Natural killer cell (primary cell): Measurements from ENCODE around the gene TNRC6A. TPM values are rescaled to one million over a fixed set of nuclear protein-coding genes. Genes with fewer than 3 reads are reported as not detected.

Source experiments
- ATAC-seq, 3 donors: fragments of 150-1000 bp in 2 of 3; fragments of 200-7000 bp in 1 of 3; cut with Tn5 transposase; 1 replicate in 1 of 3; 2 replicates in 2 of 3; pipeline ENCODE4 v1.10.0; 2021; ENCODE audit warnings: mild to moderate bottlenecking in 2 of 3, moderate library complexity in 2 of 3
- DNase-seq, 2 donors: peaks; one replicate each; pipeline versions ENCODE4 v3.0.0 to v3.0.0-alpha.2; 2013 to 2021; ENCODE audit warnings: mixed read lengths in 1 of 2
- H3K27ac ChIP-seq: one replicate; pipeline ENCODE4 v1.5.1; 2013; ENCODE audit warnings: mild to moderate bottlenecking, low read length
- H3K27me3 ChIP-seq: one replicate; pipeline ENCODE4 v1.6.1; 2013; ENCODE audit warnings: low read length; ENCODE audit not compliant: control insufficient read depth, insufficient read depth
- H3K36me3 ChIP-seq: one replicate; pipeline ENCODE4 v1.6.1; 2013; ENCODE audit warnings: low read length; ENCODE audit not compliant: control insufficient read depth, insufficient read depth
- H3K4me1 ChIP-seq: one replicate; pipeline ENCODE4 v1.6.1; 2013; ENCODE audit warnings: low read length; ENCODE audit not compliant: control insufficient read depth, insufficient read depth
- H3K4me3 ChIP-seq: one replicate; pipeline ENCODE4 v1.5.1; 2013; ENCODE audit warnings: low read length
- H3K9me3 ChIP-seq: one replicate; pipeline ENCODE4 v1.6.1; 2013; ENCODE audit warnings: low read length; ENCODE audit not compliant: control insufficient read depth, insufficient read depth
- H3K27ac Mint-ChIP-seq, 2 donors: one replicate each; pipeline ENCODE4 v1.8.0; 2022; ENCODE audit warnings: mild to moderate bottlenecking in 2 of 2, mixed read lengths in 2 of 2, moderate library complexity in 1 of 2
- H3K27me3 Mint-ChIP-seq, 2 donors: one replicate each; pipeline ENCODE4 v1.8.0; 2022; ENCODE audit warnings: low read depth in 2 of 2, mixed read lengths in 2 of 2
- H3K36me3 Mint-ChIP-seq: one replicate; pipeline ENCODE4 v1.8.0; 2022; ENCODE audit warnings: mixed read lengths
- H3K4me1 Mint-ChIP-seq, 2 donors: one replicate each; pipeline ENCODE4 v1.8.0; 2022; ENCODE audit warnings: mixed read lengths in 2 of 2
- H3K4me3 Mint-ChIP-seq: one replicate; pipeline ENCODE4 v1.8.0; 2022; ENCODE audit warnings: mild to moderate bottlenecking, moderate library complexity, mixed read lengths
- H3K9me3 Mint-ChIP-seq, 2 donors: one replicate each; pipeline ENCODE4 v1.8.0; 2022; ENCODE audit warnings: mixed read lengths in 2 of 2
- WGBS: methylation state at CpG from one replicate; pipeline ENCODE4 v1.1.7; 2013; ENCODE audit warnings: missing lambda C conversion rate; ENCODE audit not compliant: insufficient coverage; 5-methylcytosine and 5-hydroxymethylcytosine counted together
- intact Hi-C: fragments of 100-400 bp; cut with micrococcal nuclease; formaldehyde crosslinking; loops from one replicate; pipeline ENCODE4 v1.14.2; 2022
- total RNA-seq, 4 donors: library from RNA; stranded (reverse); fragments of 120-200 nt in 1 of 4; gene quantifications; one replicate each; pipeline versions ENCODE4 v1.2.3 to v1.2.4, GENCODE V29; 2013 to 2022
- TF ChIP-seq, protein P1 (sequence below): fragments of 200-600 bp; IDR thresholded peaks from one replicate; pipeline ENCODE4 v1.8.0; 2022; ENCODE audit warnings: antibody characterized with exemption

Gene TNRC6A
- total RNA-seq, 3 donors from 2014 or later (not counting 1 experiment from before 2014, with no cell fraction given), result 53.9 to 68.5 (median 66.3) TPM

DNA sequence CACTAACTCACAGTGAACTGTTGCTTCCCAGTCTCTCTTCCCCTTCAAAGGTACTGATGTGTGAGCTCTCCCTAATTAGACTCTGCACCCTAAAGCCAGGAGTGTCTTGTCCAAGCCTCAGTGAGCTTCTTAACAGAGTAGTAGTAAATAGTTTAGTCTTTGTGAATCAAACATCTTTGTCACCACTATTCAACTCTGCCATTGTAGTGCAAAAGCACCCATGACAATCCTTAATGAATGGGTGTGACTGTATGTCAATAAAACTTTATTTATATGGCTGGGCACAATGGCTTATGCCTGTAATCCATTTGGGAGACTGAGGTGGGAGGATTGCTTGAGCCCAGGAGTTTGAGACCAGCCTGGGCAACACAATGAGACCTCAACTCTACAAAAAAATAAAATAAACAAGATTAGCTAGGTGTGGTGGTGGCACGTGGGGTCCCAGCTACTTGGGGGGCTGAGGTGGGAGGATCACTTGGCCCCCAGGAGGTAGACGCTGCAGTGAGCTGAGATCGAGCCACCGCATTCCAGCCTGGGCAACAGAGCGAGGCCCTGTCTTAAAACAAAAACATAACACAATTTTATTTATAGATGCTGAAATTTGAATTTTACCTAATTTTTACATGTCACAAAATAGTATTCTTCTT is 45.5 kb upstream of the TNRC6A start:
- Mint-ChIP-seq H3K27me3 (peaks cover 4 to 21% of the 10 kb centered on the region in 2 donors), H3K4me1 (no peaks in the 10 kb centered on the region), H3K4me3 (no peak overlapping the region), H3K9me3 (no peaks in the 10 kb centered on the region), H3K27ac (no peak overlapping the region), H3K36me3 (no peaks in the 10 kb centered on the region)
- TF ChIP-seq, protein P1, sequence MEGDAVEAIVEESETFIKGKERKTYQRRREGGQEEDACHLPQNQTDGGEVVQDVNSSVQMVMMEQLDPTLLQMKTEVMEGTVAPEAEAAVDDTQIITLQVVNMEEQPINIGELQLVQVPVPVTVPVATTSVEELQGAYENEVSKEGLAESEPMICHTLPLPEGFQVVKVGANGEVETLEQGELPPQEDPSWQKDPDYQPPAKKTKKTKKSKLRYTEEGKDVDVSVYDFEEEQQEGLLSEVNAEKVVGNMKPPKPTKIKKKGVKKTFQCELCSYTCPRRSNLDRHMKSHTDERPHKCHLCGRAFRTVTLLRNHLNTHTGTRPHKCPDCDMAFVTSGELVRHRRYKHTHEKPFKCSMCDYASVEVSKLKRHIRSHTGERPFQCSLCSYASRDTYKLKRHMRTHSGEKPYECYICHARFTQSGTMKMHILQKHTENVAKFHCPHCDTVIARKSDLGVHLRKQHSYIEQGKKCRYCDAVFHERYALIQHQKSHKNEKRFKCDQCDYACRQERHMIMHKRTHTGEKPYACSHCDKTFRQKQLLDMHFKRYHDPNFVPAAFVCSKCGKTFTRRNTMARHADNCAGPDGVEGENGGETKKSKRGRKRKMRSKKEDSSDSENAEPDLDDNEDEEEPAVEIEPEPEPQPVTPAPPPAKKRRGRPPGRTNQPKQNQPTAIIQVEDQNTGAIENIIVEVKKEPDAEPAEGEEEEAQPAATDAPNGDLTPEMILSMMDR, result no peak
- DNase-seq (no peak), ATAC-seq (no peak)
- WGBS, result 88% methylated on average over 1 of the region's 5 CpGs
- Histone ChIP-seq H3K4me3 (no peak overlapping the region), H3K27ac (no peak overlapping the region), H3K36me3 (no peaks in the 10 kb centered on the region), H3K9me3 (no peaks in the 10 kb centered on the region), H3K27me3 (no peaks in the 10 kb centered on the region), H3K4me1 (no peaks in the 10 kb centered on the region)
- intact Hi-C loops, result no loop called here

DNA sequence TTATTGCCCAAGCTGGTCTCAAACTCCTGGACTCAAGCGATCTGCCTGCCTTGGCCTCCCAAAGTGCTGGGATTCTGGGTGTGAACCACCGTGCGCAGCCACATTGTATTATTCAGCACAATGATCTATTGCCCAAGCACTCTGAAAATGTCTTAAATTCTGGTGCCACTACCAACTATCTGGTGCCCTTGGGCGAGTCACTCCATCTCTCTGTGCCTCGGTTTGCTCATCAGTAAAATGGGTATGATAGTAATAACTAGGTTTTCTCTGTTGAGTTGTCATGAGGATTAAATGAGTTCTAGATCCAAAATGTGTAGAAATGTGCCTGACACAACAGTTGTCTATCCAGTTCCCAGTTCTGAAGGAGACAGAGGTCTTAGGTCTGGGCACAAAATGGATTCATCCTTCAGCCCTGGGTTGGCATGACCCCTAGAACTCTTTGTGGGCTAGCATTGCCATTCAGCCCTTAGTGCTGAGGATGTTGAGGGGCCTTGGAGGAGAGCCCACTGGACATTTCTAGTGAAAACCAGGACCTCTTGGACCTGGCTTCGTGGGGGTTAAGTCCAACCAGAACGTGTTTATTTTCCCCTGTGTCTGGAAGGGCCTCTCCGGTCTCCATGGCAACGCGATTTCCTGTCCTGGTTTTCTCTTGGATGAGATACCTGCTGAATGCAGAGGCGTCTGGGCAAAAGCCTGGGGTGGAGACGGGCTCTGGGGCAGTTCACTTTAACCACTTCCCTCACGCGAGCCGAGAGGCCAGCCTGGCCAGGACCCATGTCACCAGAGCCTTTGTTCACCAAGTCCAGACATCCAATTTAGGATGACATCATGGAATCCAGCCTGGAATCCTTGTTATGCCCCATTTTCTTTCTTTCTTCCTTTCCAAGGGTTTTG is 43.7 kb upstream of the TNRC6A start:
- H3K4me1 ChIP-seq, result no peaks in the 10 kb centered on the region
- no peak overlapping the region for H3K4me3 ChIP-seq
- TF ChIP-seq, protein P1, result no peak
- Mint-ChIP-seq H3K4me1 (no peaks in the 10 kb centered on the region), H3K36me3 (no peaks in the 10 kb centered on the region), H3K27ac (no peak overlapping the region), H3K27me3 (peaks cover 6 to 21% of the 10 kb centered on the region in 2 donors), H3K9me3 (no peaks in the 10 kb centered on the region), H3K4me3 (no peak overlapping the region)
- H3K9me3 ChIP-seq, result no peaks in the 10 kb centered on the region
- ATAC-seq (no peak), DNase-seq (no peak)
- WGBS, result 41% methylated on average over 15 of the region's 15 CpGs
- H3K36me3 ChIP-seq, result no peaks in the 10 kb centered on the region
- H3K27me3 ChIP-seq, result no peaks in the 10 kb centered on the region
- H3K27ac ChIP-seq, result no peak overlapping the region
- intact Hi-C loops, result no loop called here

DNA sequence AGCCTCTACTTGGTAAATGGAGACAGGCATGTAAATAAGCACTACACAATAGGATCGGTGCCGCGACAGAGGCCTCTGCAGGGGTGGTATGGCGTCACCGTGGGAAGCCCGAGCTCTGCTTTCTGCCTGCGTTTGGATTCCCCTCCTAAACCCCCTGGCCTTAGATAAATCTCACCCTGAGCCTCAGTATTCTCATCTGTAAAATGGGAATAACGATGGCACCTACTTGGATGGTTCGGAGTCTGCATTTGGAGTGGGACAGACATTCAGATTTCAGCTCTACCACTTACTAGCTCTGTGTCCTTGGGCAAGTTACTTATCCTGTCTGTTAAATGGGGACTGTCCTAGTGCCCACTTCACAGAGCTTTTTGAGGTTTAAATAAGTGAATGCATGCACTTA is 42.8 kb upstream of the TNRC6A start:
- H3K27ac Mint-ChIP-seq, result no peak overlapping the region
- no peak for DNase-seq
- H3K4me3 Mint-ChIP-seq, result no peak overlapping the region
- TF ChIP-seq, protein P1, result no peak
- H3K4me1 Mint-ChIP-seq, result no peaks in the 10 kb centered on the region
- Histone ChIP-seq H3K4me3 (no peak overlapping the region), H3K4me1 (no peaks in the 10 kb centered on the region), H3K27me3 (no peaks in the 10 kb centered on the region), H3K36me3 (no peaks in the 10 kb centered on the region), H3K27ac (no peak overlapping the region), H3K9me3 (no peaks in the 10 kb centered on the region)
- WGBS, result 88% methylated on average over 9 of the region's 9 CpGs
- ATAC-seq, result no peak
- H3K36me3 Mint-ChIP-seq, result no peaks in the 10 kb centered on the region
- intact Hi-C loops, result no loop called here
- no peaks in the 10 kb centered on the region for H3K9me3 Mint-ChIP-seq
- H3K27me3 Mint-ChIP-seq, result peaks cover 6 to 21% of the 10 kb centered on the region in 2 donors
